ENCODE results near the gene MTHFR. TPM values are rescaled to one million over a fixed set of nuclear protein-coding genes. Genes with fewer than 3 reads are reported as not detected.

Gene MTHFR
- total RNA-seq, 1 donor from 2014 or later = 45.4 TPM

- Histone ChIP-seq H3K9me3 (no peaks in the 10 kb centered on the region), H3K4me3 (no peak overlapping the region), H3K27ac (no peak overlapping the region), H3K4me1 (no peaks in the 10 kb centered on the region), H3K27me3 (no peaks in the 10 kb centered on the region), H3K36me3 (no peaks in the 10 kb centered on the region)
- ATAC-seq (no peak), DNase-seq (no peak)
- intact Hi-C loops (cut with DNase I) = no loop called here
- no peak for TF ChIP-seq CTCF (IDR thresholded peaks at IDR 0.05)
Measured at GRCh38 chr1:11767922-11768704, 37.7 kb downstream of the MTHFR start.

GRCh38 chr1:11766429-11766776, 39.4 kb downstream of the MTHFR start:
- Histone ChIP-seq H3K4me1 (no peaks in the 10 kb centered on the region), H3K4me3 (no peak overlapping the region), H3K36me3 (no peaks in the 10 kb centered on the region), H3K27ac (no peak overlapping the region), H3K9me3 (no peaks in the 10 kb centered on the region), H3K27me3 (peaks cover 13% of the 10 kb centered on the region)
- TF ChIP-seq CTCF (IDR thresholded peaks at IDR 0.05) = no peak
- intact Hi-C loops (cut with DNase I) = no loop called here
- DNase-seq (no peak), ATAC-seq (no peak)

GRCh38 chr1:11765661-11766428, 39.9 kb downstream of the MTHFR start:
- H3K36me3 ChIP-seq = no peaks in the 10 kb centered on the region
- intact Hi-C loops (cut with DNase I) = no loop called here
- no peak overlapping the region for H3K27ac ChIP-seq
- H3K4me1 ChIP-seq = no peaks in the 10 kb centered on the region
- peaks cover 13% of the 10 kb centered on the region for H3K27me3 ChIP-seq
- ATAC-seq = no peak
- H3K4me3 ChIP-seq = no peak overlapping the region
- no peak for TF ChIP-seq CTCF (IDR thresholded peaks at IDR 0.05)
- no peak for DNase-seq
- no peaks in the 10 kb centered on the region for H3K9me3 ChIP-seq

GRCh38 chr1:11764519-11764918, 41.2 kb downstream of the MTHFR start:
- H3K9me3 ChIP-seq = no peaks in the 10 kb centered on the region
- DNase-seq = no peak
- H3K27me3 ChIP-seq = peaks cover 13% of the 10 kb centered on the region
- ATAC-seq = no peak
- no peaks in the 10 kb centered on the region for H3K36me3 ChIP-seq
- H3K27ac ChIP-seq = no peak overlapping the region
- no peak overlapping the region for H3K4me3 ChIP-seq
- H3K4me1 ChIP-seq = no peaks in the 10 kb centered on the region
- intact Hi-C loops (cut with DNase I) = no loop called here
- TF ChIP-seq CTCF (IDR thresholded peaks at IDR 0.05) = no peak

- Histone ChIP-seq H3K9me3 (no peaks in the 10 kb centered on the region), H3K27ac (no peak overlapping the region), H3K4me1 (no peaks in the 10 kb centered on the region), H3K36me3 (no peaks in the 10 kb centered on the region), H3K4me3 (no peak overlapping the region), H3K27me3 (peaks cover 13% of the 10 kb centered on the region)
- TF ChIP-seq CTCF (IDR thresholded peaks at IDR 0.05) = no peak
- intact Hi-C loops (cut with DNase I) = no loop called here
- DNase-seq (no peak), ATAC-seq (no peak)
Measured at GRCh38 chr1:11764115-11764514, 41.6 kb downstream of the MTHFR start.
